RWPE2 (cell line): ENCODE results near the gene ELF1.

Experiments used
- ATAC-seq: fragments of 200-7000 bp; cut with Tn5 transposase; 3 replicates; pipeline ENCODE4 v1.9.1; 2021; ENCODE audit warnings: low read depth
- DNase-seq: peaks from one replicate; pipeline ENCODE4 v3.0.0-alpha.2; 2020; ENCODE audit warnings: low spot score
- H3K27ac ChIP-seq: fragments of 450-650 bp; 2 replicates; pipeline ENCODE4 v1.5.1; 2017; ENCODE audit warnings: mild to moderate bottlenecking; ENCODE audit not compliant: poor library complexity, severe bottlenecking
- H3K27me3 ChIP-seq: fragments of 250-450 bp; sonication (Bioruptor Pico); 2 replicates; pipeline ENCODE4 v1.5.1; 2021; ENCODE audit warnings: mild to moderate bottlenecking, moderate library complexity; ENCODE audit not compliant: insufficient read depth, poor library complexity, severe bottlenecking
- H3K36me3 ChIP-seq: fragments of 250-450 bp; sonication (Bioruptor Pico); 2 replicates; pipeline ENCODE4 v1.5.1; 2020; ENCODE audit warnings: low read depth, mild to moderate bottlenecking, moderate library complexity
- H3K4me1 ChIP-seq: fragments of 250-450 bp; sonication (Bioruptor Pico); 2 replicates; pipeline ENCODE4 v1.5.1; 2021; ENCODE audit warnings: mild to moderate bottlenecking, moderate library complexity; ENCODE audit not compliant: insufficient read depth, poor library complexity, severe bottlenecking
- H3K4me3 ChIP-seq: fragments of 250-450 bp; sonication (Bioruptor Pico); 2 replicates; pipeline ENCODE4 v1.5.1; 2021; ENCODE audit warnings: mild to moderate bottlenecking, moderate library complexity; ENCODE audit not compliant: severe bottlenecking
- H3K9me3 ChIP-seq: fragments of 250-450 bp; sonication (Bioruptor Pico); 2 replicates; pipeline ENCODE4 v1.5.1; 2021; ENCODE audit warnings: mild to moderate bottlenecking, moderate library complexity; ENCODE audit not compliant: severe bottlenecking
- TF ChIP-seq, protein P1 (sequence below): fragments of 450-650 bp; IDR thresholded peaks from one replicate; pipeline ENCODE4 v1.5.1; 2017; ENCODE audit warnings: mild to moderate bottlenecking, moderate library complexity; ENCODE audit not compliant: poor library complexity, severe bottlenecking

The ELF1 gene

DNA sequence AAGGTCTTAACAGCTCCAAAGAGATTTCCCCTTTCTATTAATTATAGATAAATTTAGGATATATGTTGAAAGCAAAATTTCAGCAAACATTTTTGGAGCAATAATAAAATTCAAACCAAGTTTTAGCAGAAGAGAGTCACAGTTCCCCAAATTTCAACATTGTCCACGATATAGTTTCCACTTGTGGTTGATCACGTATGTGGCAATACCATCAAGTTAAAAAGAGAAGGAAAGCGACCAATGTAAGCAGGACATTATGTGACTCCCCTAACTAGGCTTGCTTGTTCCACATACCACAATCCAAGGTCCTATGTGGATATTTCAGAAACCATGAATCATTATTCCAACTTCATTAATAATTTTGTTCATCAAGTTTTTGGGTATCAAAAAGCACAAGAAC is 52.8 kb downstream of the ELF1 start:
- no peaks in the 10 kb centered on the region for H3K36me3 ChIP-seq
- peaks cover 2% of the 10 kb centered on the region for H3K9me3 ChIP-seq
- H3K4me1 ChIP-seq, result peaks cover 22% of the 10 kb centered on the region
- TF ChIP-seq, protein P1, sequence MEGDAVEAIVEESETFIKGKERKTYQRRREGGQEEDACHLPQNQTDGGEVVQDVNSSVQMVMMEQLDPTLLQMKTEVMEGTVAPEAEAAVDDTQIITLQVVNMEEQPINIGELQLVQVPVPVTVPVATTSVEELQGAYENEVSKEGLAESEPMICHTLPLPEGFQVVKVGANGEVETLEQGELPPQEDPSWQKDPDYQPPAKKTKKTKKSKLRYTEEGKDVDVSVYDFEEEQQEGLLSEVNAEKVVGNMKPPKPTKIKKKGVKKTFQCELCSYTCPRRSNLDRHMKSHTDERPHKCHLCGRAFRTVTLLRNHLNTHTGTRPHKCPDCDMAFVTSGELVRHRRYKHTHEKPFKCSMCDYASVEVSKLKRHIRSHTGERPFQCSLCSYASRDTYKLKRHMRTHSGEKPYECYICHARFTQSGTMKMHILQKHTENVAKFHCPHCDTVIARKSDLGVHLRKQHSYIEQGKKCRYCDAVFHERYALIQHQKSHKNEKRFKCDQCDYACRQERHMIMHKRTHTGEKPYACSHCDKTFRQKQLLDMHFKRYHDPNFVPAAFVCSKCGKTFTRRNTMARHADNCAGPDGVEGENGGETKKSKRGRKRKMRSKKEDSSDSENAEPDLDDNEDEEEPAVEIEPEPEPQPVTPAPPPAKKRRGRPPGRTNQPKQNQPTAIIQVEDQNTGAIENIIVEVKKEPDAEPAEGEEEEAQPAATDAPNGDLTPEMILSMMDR, result no peak
- no peak overlapping the region for H3K4me3 ChIP-seq
- no peaks in the 10 kb centered on the region for H3K27me3 ChIP-seq
- ATAC-seq (no peak), DNase-seq (no peak)
- no peak overlapping the region for H3K27ac ChIP-seq

DNA sequence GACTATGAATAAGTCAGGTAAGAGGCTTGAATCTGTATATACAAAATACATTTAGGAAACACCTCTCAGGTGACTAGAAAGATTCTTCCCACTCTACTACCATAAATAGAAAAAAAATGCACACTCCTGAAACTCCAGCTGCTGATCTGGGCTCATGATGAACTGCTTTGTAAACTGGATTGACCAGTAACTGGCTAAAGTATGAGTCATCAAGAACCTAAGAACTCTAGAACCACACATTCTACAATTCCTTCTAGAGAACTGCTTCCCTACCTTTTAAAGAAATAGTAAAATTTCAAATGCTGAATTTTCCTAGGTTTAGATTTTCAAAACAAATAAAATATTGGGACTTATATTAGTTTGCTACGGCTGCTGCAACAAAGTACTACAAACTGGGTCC is 55.2 kb downstream of the ELF1 start:
- Histone ChIP-seq H3K4me3 (no peak overlapping the region), H3K27me3 (no peaks in the 10 kb centered on the region), H3K36me3 (peaks cover 9% of the 10 kb centered on the region), H3K9me3 (peaks cover 2% of the 10 kb centered on the region), H3K27ac (peak overlapping the region; percentile 31), H3K4me1 (peaks cover 16% of the 10 kb centered on the region)
- peak; percentile 89 for ATAC-seq
- DNase-seq, result no peak
- TF ChIP-seq, protein P1, result no peak

DNA sequence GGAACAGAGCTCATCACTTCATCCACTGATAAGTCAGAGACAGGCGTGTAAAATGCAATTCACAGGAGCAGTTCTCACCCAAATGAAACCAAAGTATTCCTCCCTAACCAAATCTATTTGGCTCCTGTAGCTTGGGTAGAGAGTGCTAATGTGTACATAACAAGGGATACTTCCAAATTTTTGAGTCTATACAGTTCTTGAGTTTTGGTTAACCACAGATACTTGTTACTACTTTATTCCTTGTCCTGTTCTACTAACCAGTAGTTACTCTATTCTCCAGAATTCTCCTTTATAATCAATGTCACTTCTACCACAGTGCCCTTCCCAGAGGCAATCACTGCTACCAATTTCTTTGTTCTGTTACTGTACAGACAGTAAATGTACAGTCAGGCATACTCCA is 57.3 kb downstream of the ELF1 start:
- H3K4me3 ChIP-seq, result no peak overlapping the region
- H3K27me3 ChIP-seq, result no peaks in the 10 kb centered on the region
- H3K36me3 ChIP-seq, result peaks cover 25% of the 10 kb centered on the region
- TF ChIP-seq, protein P1, result no peak
- peaks cover 16% of the 10 kb centered on the region for H3K4me1 ChIP-seq
- no peak for DNase-seq
- no peak for ATAC-seq
- H3K27ac ChIP-seq, result no peak overlapping the region
- H3K9me3 ChIP-seq, result no peaks in the 10 kb centered on the region

DNA sequence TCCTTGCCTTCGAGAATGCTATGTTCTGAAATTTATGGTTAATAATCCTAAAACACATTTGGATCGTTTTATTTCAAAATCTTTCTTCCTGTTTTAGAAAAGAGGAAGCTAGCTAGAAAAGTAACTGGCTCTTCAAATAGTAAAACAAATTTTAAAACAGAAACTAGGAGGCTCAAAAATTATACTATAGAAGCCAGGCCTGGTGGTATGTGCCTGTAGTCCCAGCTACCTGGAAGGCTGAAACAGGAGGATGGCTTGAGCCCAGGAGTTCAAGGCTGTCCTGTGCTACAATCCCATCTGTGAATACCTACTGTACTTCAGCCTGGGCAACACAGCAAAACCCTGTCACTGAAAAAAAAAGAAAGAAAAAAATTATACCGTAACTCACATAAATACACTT is 57.9 kb downstream of the ELF1 start:
- H3K4me1 ChIP-seq, result peaks cover 16% of the 10 kb centered on the region
- ATAC-seq, result no peak
- no peaks in the 10 kb centered on the region for H3K27me3 ChIP-seq
- DNase-seq, result no peak
- H3K36me3 ChIP-seq, result peaks cover 25% of the 10 kb centered on the region
- TF ChIP-seq, protein P1, result no peak
- H3K4me3 ChIP-seq, result no peak overlapping the region
- no peak overlapping the region for H3K27ac ChIP-seq
- H3K9me3 ChIP-seq, result no peaks in the 10 kb centered on the region

DNA sequence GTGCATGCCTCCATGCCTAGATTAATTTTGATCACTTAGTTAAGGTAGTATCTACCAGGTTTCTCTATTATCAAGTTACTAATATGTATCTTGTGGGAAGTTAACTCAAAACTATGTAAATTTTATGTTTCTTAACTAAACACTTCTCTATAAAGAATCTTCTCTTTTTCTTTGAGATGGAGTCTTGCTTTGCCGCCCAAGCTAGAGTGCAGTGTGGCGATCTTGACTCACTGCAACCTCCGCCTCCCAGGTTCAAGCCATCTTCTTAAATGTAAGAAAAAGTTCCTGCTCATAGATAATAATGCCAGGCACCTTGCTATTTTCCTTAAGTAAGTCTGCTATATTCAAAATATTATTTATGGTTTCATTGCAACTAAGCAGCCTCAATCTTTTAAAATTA is 58.4 kb downstream of the ELF1 start:
- Histone ChIP-seq H3K4me3 (no peak overlapping the region), H3K4me1 (peaks cover 16% of the 10 kb centered on the region), H3K27me3 (no peaks in the 10 kb centered on the region), H3K9me3 (no peaks in the 10 kb centered on the region), H3K27ac (no peak overlapping the region), H3K36me3 (peaks cover 25% of the 10 kb centered on the region)
- no peak for ATAC-seq
- TF ChIP-seq, protein P1, result no peak
- no peak for DNase-seq
